Breast epithelium (tissue), 4 donors: ENCODE data around the gene ETV2. TPM values are rescaled to one million over a fixed set of nuclear protein-coding genes. Genes with fewer than 3 reads are reported as not detected.
"Not testable (repeated sequence)": the region's sequence is repeated elsewhere in the genome, so short reads cannot be mapped to it uniquely, and the experiment has no call there.

Experiments
- DNase-seq, 2 donors: peaks; one replicate each; pipeline ENCODE4 v3.0.0-alpha.2; 2019; ENCODE audit warnings: low spot score in 2 of 2
- H3K27ac ChIP-seq, 2 donors: fragments of 200-600 bp; sonication (generic) in 1 of 2; one replicate each; pipeline ENCODE4 v1.5.1; 2016 to 2019; ENCODE audit warnings: mild to moderate bottlenecking in 1 of 2
- H3K27me3 ChIP-seq, 2 donors: fragments of 200-600 bp; sonication (generic) in 1 of 2; one replicate each; pipeline versions ENCODE4 v1.5.1 to v1.6.0; 2017 to 2019; ENCODE audit warnings: control low read depth in 1 of 2, mild to moderate bottlenecking in 1 of 2
- H3K36me3 ChIP-seq: fragments of 200-600 bp; one replicate; pipeline ENCODE4 v1.5.1; 2019
- H3K4me1 ChIP-seq, 2 donors: fragments of 200-600 bp; sonication (generic); one replicate each; pipeline ENCODE4 v1.5.1; 2016 to 2019; ENCODE audit warnings: control low read depth in 1 of 2
- H3K4me3 ChIP-seq, 3 donors: fragments of 200-600 bp; sonication (generic); 1 replicate in 2 of 3; 2 replicates in 1 of 3; pipeline ENCODE4 v1.5.1; 2016 to 2019; ENCODE audit warnings: mild to moderate bottlenecking in 3 of 3, moderate library complexity in 2 of 3
- H3K9me3 ChIP-seq, 2 donors: fragments of 200-600 bp; sonication (generic) in 1 of 2; one replicate each; pipeline ENCODE4 v1.5.1; 2016 to 2019; ENCODE audit warnings: control low read depth in 1 of 2
- POLR2A ChIP-seq: fragments of 450-650 bp; IDR thresholded peaks from one replicate; pipeline ENCODE4 v1.6.1; 2016; ENCODE audit warnings: antibody characterized with exemption, mild to moderate bottlenecking, moderate library complexity
- POLR2AphosphoS5 ChIP-seq, 3 donors: sonication (generic); formaldehyde crosslinking; IDR thresholded peaks; one replicate each; pipeline ENCODE4 v1.6.1; 2017; ENCODE audit warnings: antibody characterized with exemption in 3 of 3
- intact Hi-C: fragments of 100-400 bp; cut with DNase I; formaldehyde crosslinking; loops from one replicate; pipeline ENCODE4 v1.15.1; 2023; ENCODE audit warnings: low total_unique reads
- total RNA-seq, 3 donors: library from RNA; depleted of rRNA; stranded (reverse); fragments of >200 nt; gene quantifications; one replicate each; pipeline ENCODE4 v1.1.0, GENCODE V29; 2016
- TF ChIP-seq, protein P1 (sequence below), 3 donors: fragments of 450-650 bp; IDR thresholded peaks; one replicate each; pipeline ENCODE4 v1.5.1; 2016 to 2017; ENCODE audit warnings: antibody characterized with exemption in 3 of 3, mild to moderate bottlenecking in 3 of 3, moderate library complexity in 3 of 3

Gene ETV2
- total RNA-seq, 3 donors from 2014 or later = 0.59 TPM; not detected in 2

DNA sequence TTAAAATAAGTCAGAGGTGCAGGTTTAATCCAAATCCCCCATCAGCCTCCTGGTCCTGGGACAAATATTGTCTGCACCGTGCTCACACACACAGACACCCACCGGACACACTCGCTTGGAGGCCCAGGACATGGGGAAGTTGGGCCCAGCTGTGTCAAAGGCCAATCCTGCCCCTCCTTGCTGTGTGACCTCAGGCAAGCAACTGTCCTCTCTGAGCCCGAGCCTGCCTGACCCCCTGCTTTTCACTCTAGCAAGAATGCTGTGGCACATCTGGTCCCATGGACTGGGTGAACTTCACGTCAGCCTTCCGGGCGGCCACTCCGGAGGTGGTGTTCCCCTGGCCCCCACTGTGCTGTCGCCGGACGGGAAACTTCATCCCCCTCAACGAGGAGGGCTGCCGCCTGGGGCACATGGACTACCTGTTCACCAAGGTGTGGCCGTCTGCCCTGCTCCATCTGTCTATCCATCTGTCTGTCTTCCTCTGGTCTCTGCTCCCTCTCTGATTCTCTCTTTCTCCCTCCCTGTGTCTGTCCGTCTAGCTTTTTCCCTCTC is 34.1 kb downstream of the ETV2 start:
- Histone ChIP-seq H3K4me3 (no peak overlapping the region), H3K36me3 (no peaks in the 10 kb centered on the region), H3K9me3 (no peaks in the 10 kb centered on the region), H3K27me3 (peaks cover 0 to 28% of the 10 kb centered on the region in 2 donors), H3K27ac (no peak overlapping the region), H3K4me1 (no peaks in the 10 kb centered on the region)
- intact Hi-C loops = no loop called here
- no peak for DNase-seq
- TF ChIP-seq POLR2AphosphoS5 (IDR thresholded peaks at IDR 0.05) (no peak), POLR2A (no peak)
- TF ChIP-seq, protein P1, sequence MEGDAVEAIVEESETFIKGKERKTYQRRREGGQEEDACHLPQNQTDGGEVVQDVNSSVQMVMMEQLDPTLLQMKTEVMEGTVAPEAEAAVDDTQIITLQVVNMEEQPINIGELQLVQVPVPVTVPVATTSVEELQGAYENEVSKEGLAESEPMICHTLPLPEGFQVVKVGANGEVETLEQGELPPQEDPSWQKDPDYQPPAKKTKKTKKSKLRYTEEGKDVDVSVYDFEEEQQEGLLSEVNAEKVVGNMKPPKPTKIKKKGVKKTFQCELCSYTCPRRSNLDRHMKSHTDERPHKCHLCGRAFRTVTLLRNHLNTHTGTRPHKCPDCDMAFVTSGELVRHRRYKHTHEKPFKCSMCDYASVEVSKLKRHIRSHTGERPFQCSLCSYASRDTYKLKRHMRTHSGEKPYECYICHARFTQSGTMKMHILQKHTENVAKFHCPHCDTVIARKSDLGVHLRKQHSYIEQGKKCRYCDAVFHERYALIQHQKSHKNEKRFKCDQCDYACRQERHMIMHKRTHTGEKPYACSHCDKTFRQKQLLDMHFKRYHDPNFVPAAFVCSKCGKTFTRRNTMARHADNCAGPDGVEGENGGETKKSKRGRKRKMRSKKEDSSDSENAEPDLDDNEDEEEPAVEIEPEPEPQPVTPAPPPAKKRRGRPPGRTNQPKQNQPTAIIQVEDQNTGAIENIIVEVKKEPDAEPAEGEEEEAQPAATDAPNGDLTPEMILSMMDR (IDR thresholded peaks at IDR 0.05) = no peak

- Histone ChIP-seq H3K27ac (no peak overlapping the region), H3K27me3 (no peaks in the 10 kb centered on the region), H3K36me3 (no peaks in the 10 kb centered on the region), H3K4me3 (no peak overlapping the region), H3K4me1 (no peaks in the 10 kb centered on the region), H3K9me3 (no peaks in the 10 kb centered on the region)
- no peak for TF ChIP-seq POLR2AphosphoS5 (IDR thresholded peaks at IDR 0.05)
- TF ChIP-seq, protein P1 (IDR thresholded peaks at IDR 0.05) = no peak
- DNase-seq = no peak
- intact Hi-C loops = no loop called here
Measured at GRCh38 chr19:35689836-35690235, 48.3 kb downstream of the ETV2 start.

DNA sequence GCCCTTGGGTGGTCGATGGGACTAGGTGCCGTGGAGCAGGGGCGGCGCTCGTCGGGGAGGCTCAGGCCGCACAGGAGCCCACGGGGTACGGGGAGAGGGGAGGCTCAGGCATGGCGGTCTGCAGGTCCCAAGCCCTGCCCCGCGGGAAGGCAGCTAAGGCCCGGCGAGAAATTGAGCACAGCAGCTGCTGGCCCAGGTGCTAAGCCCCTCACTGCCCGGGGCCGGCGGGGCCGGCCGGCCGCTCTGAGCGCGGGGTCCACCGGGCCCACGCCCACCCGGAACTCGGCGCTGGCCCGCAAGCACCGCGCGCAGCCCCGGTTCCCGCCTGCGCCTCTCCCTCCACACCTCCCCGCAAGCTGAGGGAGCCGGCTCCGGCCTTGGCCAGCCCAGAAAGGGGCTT is 49.6 kb downstream of the ETV2 start:
- H3K4me1 ChIP-seq, intact Hi-C loops, H3K4me3 ChIP-seq, H3K36me3 ChIP-seq, H3K27me3 ChIP-seq, DNase-seq, H3K9me3 ChIP-seq, H3K27ac ChIP-seq: not testable (repeated sequence)

GRCh38 chr19:35692010-35692409 is 50.5 kb downstream of the ETV2 start:
- Histone ChIP-seq H3K9me3 (no peaks in the 10 kb centered on the region), H3K36me3 (no peaks in the 10 kb centered on the region), H3K27ac (no peak overlapping the region), H3K4me3 (no peak overlapping the region), H3K27me3 (no peaks in the 10 kb centered on the region), H3K4me1 (no peaks in the 10 kb centered on the region)
- intact Hi-C loops = no loop called here
- no peak for TF ChIP-seq POLR2A
- TF ChIP-seq, protein P1 (IDR thresholded peaks at IDR 0.05) = no peak
- TF ChIP-seq POLR2AphosphoS5 (IDR thresholded peaks at IDR 0.05) = no peak
- DNase-seq = no peak

DNA sequence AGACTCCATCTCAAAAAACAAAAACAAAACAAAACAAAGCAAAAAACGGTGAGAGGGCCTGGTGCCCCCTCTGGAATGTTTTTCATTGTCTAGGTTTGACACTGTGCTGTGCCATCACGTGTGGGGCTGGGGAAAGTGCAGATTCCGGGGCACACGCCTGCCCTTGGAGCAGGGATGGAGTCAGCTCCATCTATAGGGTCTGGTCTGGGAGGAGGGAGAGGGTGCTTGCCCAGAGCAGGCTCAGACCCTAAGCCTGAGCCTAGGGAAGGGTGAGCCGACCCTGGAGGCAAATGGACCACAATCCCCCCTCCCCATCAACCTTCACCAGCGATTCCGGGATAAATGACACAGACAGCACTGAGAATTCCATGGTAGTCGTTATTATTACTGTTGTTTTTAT is 51.9 kb downstream of the ETV2 start:
- Histone ChIP-seq H3K4me1 (no peaks in the 10 kb centered on the region), H3K36me3 (no peaks in the 10 kb centered on the region), H3K4me3 (no peak overlapping the region), H3K27me3 (no peaks in the 10 kb centered on the region), H3K27ac (no peak overlapping the region), H3K9me3 (no peaks in the 10 kb centered on the region)
- DNase-seq = no peak
- TF ChIP-seq POLR2AphosphoS5 (IDR thresholded peaks at IDR 0.05) = no peak
- intact Hi-C loops = no loop called here

DNA sequence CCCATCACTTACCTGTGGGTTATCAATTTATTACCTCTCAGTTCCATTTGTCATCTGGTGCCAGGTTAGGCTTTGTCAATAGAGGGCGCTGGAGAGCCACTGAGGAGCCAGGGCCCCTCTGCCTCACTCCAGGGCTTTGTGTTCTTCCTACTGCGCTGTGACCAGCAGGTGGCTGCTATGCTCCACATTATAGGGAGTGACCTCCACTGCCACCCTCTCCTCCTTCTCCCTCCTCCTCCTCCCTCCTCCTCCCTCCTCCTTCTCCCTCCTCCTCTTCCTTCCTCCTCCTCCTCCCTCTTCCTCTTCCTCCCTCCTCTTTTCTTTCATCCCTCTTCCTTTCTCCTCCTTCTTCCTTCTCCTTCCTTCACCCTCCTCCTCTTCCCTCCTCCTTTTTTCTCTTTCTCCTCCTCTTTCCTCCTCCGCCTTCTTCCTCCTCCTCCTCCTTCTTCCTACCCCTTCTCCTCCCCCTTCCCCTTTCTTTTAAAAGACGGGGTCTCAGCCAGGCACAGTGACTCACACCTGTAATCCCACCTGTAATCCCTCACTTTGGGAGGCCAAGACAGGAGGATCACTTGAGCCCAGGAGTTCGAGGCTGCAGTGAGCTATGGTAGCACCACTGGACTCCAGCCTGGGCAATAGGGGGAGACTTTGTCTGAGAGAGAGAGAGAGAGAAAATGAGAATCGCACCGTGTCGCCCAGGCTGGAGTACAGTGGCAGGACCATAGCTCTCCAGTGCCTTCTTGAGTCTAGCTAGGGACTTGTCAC is 52.5 kb downstream of the ETV2 start:
- H3K27ac ChIP-seq = no peak overlapping the region
- H3K36me3 ChIP-seq = no peaks in the 10 kb centered on the region
- no peak overlapping the region for H3K4me3 ChIP-seq
- no peaks in the 10 kb centered on the region for H3K9me3 ChIP-seq
- intact Hi-C loops = no loop called here
- no peaks in the 10 kb centered on the region for H3K4me1 ChIP-seq
- TF ChIP-seq POLR2A = no peak
- TF ChIP-seq, protein P1 (IDR thresholded peaks at IDR 0.05) = peak; percentile 84 to 97 (median 95)
- TF ChIP-seq POLR2AphosphoS5 (IDR thresholded peaks at IDR 0.05) = peak in 1 of 3 donors; percentile 40
- no peaks in the 10 kb centered on the region for H3K27me3 ChIP-seq
- DNase-seq = peak; percentile 72 to 83
